SHP77 treated with DMSO at 0.1 percent for 48 hours (cell line): Measurements from ENCODE around the gene ST6GALNAC1.

ENCODE experiments used
- DNase-seq: peaks from one replicate; lab custom pipeline; 2025; lab: John Stamatoyannopoulos, UW

Gene ST6GALNAC1

GRCh38 chr17:76579281-76579680 is 64.3 kb downstream of the ST6GALNAC1 start:
- no peak for DNase-seq

GRCh38 chr17:76578376-76578775 is 65.2 kb downstream of the ST6GALNAC1 start:
- no peak for DNase-seq

GRCh38 chr17:76577876-76578275 is 65.7 kb downstream of the ST6GALNAC1 start:
- no peak for DNase-seq

GRCh38 chr17:76576189-76576588 is 67.4 kb downstream of the ST6GALNAC1 start:
- no peak for DNase-seq

GRCh38 chr17:76575570-76575969 is 68.0 kb downstream of the ST6GALNAC1 start:
- DNase-seq, result no peak
